Liver (tissue), 9 donors: Measurements from ENCODE around the gene GCN1. TPM values are rescaled to one million over a fixed set of nuclear protein-coding genes. Genes with fewer than 3 reads are reported as not detected.

ENCODE experiments used
- DNase-seq: peaks from one replicate; pipeline ENCODE4 v3.0.0-alpha.2; 2017; ENCODE audit warnings: low spot score
- H3K27ac ChIP-seq, 2 donors: one replicate each; pipeline ENCODE4 v1.7.0; 2013; ENCODE audit warnings: inconsistent platforms in 2 of 2, low read length in 2 of 2, control low read depth in 1 of 2, low read depth in 1 of 2, mild to moderate bottlenecking in 1 of 2
- H3K27me3 ChIP-seq, 4 donors: one replicate each; pipeline versions ENCODE4 v1.6.1 to v1.7.0; 2013; ENCODE audit warnings: low read length in 3 of 4, inconsistent platforms in 1 of 4, mild to moderate bottlenecking in 1 of 4, moderate library complexity in 1 of 4; ENCODE audit not compliant: control insufficient read depth in 4 of 4, insufficient read depth in 4 of 4
- H3K36me3 ChIP-seq, 4 donors: one replicate each; pipeline versions ENCODE4 v1.6.1 to v1.7.0; 2013; ENCODE audit warnings: low read length in 3 of 4, mild to moderate bottlenecking in 3 of 4, low read depth in 1 of 4, moderate library complexity in 1 of 4; ENCODE audit not compliant: control insufficient read depth in 4 of 4, insufficient read depth in 3 of 4
- H3K4me1 ChIP-seq, 4 donors: one replicate each; pipeline versions ENCODE4 v1.6.1 to v1.7.0; 2013; ENCODE audit warnings: low read length in 3 of 4, mild to moderate bottlenecking in 3 of 4, moderate library complexity in 1 of 4; ENCODE audit not compliant: control insufficient read depth in 4 of 4, insufficient read depth in 4 of 4
- H3K4me3 ChIP-seq, 3 donors: one replicate each; pipeline versions ENCODE4 v1.6.1 to v1.7.0; 2013; ENCODE audit warnings: low read length in 3 of 3, control low read depth in 1 of 3, low read depth in 1 of 3, mild to moderate bottlenecking in 1 of 3
- H3K9ac ChIP-seq, 2 donors: one replicate each; pipeline ENCODE4 v1.7.0; 2013; ENCODE audit warnings: low read length in 2 of 2, mild to moderate bottlenecking in 2 of 2, moderate library complexity in 2 of 2, control low read depth in 1 of 2, low read depth in 1 of 2
- H3K9me3 ChIP-seq, 4 donors: one replicate each; pipeline versions ENCODE4 v1.6.1 to v1.7.0; 2013; ENCODE audit warnings: low read length in 3 of 4; ENCODE audit not compliant: control insufficient read depth in 4 of 4
- ATF3 ChIP-seq: IDR thresholded peaks from 2 replicates; pipeline ENCODE4 v1.6.1; 2016; ENCODE audit warnings: antibody characterized with exemption
- EGR1 ChIP-seq, 2 donors: IDR thresholded peaks; 2 replicates each; pipeline ENCODE4 v1.6.1; 2016 to 2018; ENCODE audit warnings: antibody characterized with exemption in 2 of 2, low read depth in 2 of 2
- FOXA2 ChIP-seq: IDR thresholded peaks from 2 replicates; pipeline ENCODE4 v1.6.1; 2016; ENCODE audit warnings: antibody characterized with exemption
- GABPA ChIP-seq, 2 donors: IDR thresholded peaks in 1 of 2; conservative IDR thresholded peaks in 1 of 2; 2 replicates each; pipeline ENCODE4 v1.6.1; 2016; ENCODE audit warnings: antibody characterized with exemption in 2 of 2, mild to moderate bottlenecking in 1 of 2, moderate library complexity in 1 of 2
- HNF4A ChIP-seq, 2 donors: conservative IDR thresholded peaks; 2 replicates each; pipeline ENCODE4 v1.6.1; 2016; ENCODE audit warnings: antibody characterized with exemption in 2 of 2, mild to moderate bottlenecking in 2 of 2
- HNF4G ChIP-seq: IDR thresholded peaks from 2 replicates; pipeline ENCODE4 v1.6.1; 2016; ENCODE audit warnings: antibody characterized with exemption
- JUND ChIP-seq, 2 donors: IDR thresholded peaks; 2 replicates each; pipeline ENCODE4 v1.6.1; 2016; ENCODE audit warnings: antibody characterized with exemption in 2 of 2
- RAD21 ChIP-seq, 2 donors: IDR thresholded peaks; 2 replicates each; pipeline ENCODE4 v1.6.1; 2016; ENCODE audit warnings: antibody characterized with exemption in 2 of 2, mild to moderate bottlenecking in 2 of 2
- RXRA ChIP-seq, 2 donors: IDR thresholded peaks; 2 replicates each; pipeline ENCODE4 v1.6.1; 2017 to 2018; ENCODE audit warnings: antibody characterized with exemption in 2 of 2, mild to moderate bottlenecking in 1 of 2
- SP1 ChIP-seq: IDR thresholded peaks from 2 replicates; pipeline ENCODE4 v1.6.1; 2018; ENCODE audit warnings: antibody characterized with exemption, mild to moderate bottlenecking
- TAF1 ChIP-seq: conservative IDR thresholded peaks from 2 replicates; pipeline ENCODE4 v1.6.1; 2016; ENCODE audit warnings: antibody characterized with exemption, mild to moderate bottlenecking
- WGBS: extraction: QIAGEN DNeasy Blood & Tissue Kit; methylation state at CpG from one replicate; pipeline ENCODE4 v1.1.7; 2013; 5-methylcytosine and 5-hydroxymethylcytosine counted together
- polyA plus RNA-seq, 2 donors: library from polyadenylated mRNA; stranded (reverse) in 1 of 2; unstranded in 1 of 2; fragments of 200-250 nt in 1 of 2; fragments of >200 nt in 1 of 2; fragmentation: Nextera tagmentation in 1 of 2; extraction: Ambion mirVana in 1 of 2; gene quantifications; one replicate each; pipeline versions ENCODE4 v1.2.1 to v1.2.3, GENCODE V29; 2013 to 2015
- total RNA-seq, 2 donors: library from RNA; depleted of rRNA; stranded (reverse); fragments of >200 nt; gene quantifications; one replicate each; pipeline ENCODE4 v1.2.3, GENCODE V29; 2014
- TF ChIP-seq, protein P1 (sequence below): IDR thresholded peaks from 2 replicates; pipeline ENCODE4 v1.6.1; 2016; ENCODE audit warnings: antibody characterized with exemption, mild to moderate bottlenecking
- TF ChIP-seq, protein P2 (sequence below): fragments of 150-350 bp; IDR thresholded peaks from 2 replicates; pipeline ENCODE4 v1.5.1; 2017; ENCODE audit warnings: improper control_type of control experiment, low read depth, low read length; ENCODE audit not compliant: missing input control
- donor health status: healthy.
- donor health status: healthy.
- donor health status: healthy.
- donor health status: healthy.
- donor health status: healthy.

GCN1 gene
- total and polyA plus RNA-seq, 4 donors = 7.3 to 78.6 (median 25.8) TPM

GRCh38 chr12:120180975-120181374, 13.5 kb downstream of the GCN1 start:
- Histone ChIP-seq H3K27ac (no peak overlapping the region), H3K4me1 (no peaks in the 10 kb centered on the region), H3K4me3 (no peak overlapping the region), H3K9me3 (no peaks in the 10 kb centered on the region), H3K9ac (no peak overlapping the region), H3K27me3 (no peaks in the 10 kb centered on the region), H3K36me3 (peaks cover 16 to 74% (median 58%) of the 10 kb centered on the region in 4 donors)
- TF ChIP-seq EGR1 (IDR thresholded peaks at IDR 0.05; ENCODE audit: low read depth in 2 of 2) (no peak), SP1 (no peak), ATF3 (no peak), RXRA (IDR thresholded peaks at IDR 0.05) (no peak), FOXA2 (no peak)
- TF ChIP-seq, protein P1, sequence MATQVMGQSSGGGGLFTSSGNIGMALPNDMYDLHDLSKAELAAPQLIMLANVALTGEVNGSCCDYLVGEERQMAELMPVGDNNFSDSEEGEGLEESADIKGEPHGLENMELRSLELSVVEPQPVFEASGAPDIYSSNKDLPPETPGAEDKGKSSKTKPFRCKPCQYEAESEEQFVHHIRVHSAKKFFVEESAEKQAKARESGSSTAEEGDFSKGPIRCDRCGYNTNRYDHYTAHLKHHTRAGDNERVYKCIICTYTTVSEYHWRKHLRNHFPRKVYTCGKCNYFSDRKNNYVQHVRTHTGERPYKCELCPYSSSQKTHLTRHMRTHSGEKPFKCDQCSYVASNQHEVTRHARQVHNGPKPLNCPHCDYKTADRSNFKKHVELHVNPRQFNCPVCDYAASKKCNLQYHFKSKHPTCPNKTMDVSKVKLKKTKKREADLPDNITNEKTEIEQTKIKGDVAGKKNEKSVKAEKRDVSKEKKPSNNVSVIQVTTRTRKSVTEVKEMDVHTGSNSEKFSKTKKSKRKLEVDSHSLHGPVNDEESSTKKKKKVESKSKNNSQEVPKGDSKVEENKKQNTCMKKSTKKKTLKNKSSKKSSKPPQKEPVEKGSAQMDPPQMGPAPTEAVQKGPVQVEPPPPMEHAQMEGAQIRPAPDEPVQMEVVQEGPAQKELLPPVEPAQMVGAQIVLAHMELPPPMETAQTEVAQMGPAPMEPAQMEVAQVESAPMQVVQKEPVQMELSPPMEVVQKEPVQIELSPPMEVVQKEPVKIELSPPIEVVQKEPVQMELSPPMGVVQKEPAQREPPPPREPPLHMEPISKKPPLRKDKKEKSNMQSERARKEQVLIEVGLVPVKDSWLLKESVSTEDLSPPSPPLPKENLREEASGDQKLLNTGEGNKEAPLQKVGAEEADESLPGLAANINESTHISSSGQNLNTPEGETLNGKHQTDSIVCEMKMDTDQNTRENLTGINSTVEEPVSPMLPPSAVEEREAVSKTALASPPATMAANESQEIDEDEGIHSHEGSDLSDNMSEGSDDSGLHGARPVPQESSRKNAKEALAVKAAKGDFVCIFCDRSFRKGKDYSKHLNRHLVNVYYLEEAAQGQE = no peak
- DNase-seq = no peak
- 95% methylated on average over 7 of the region's 7 CpGs for WGBS

GRCh38 chr12:120175537-120175936, 19.0 kb downstream of the GCN1 start:
- no peak for DNase-seq
- H3K4me3 ChIP-seq = no peak overlapping the region
- 96% methylated on average over 11 of the region's 11 CpGs for WGBS
- no peak overlapping the region for H3K27ac ChIP-seq
- H3K9ac ChIP-seq = no peak overlapping the region
- no peaks in the 10 kb centered on the region for H3K9me3 ChIP-seq
- H3K4me1 ChIP-seq = peaks cover 0 to 2% (median 0%) of the 10 kb centered on the region in 4 donors
- H3K36me3 ChIP-seq = peaks cover 12 to 84% (median 61%) of the 10 kb centered on the region in 4 donors
- TF ChIP-seq HNF4A (conservative IDR thresholded peaks at IDR 0.05) = no peak
- no peak for TF ChIP-seq ATF3
- TF ChIP-seq EGR1 (IDR thresholded peaks at IDR 0.05; ENCODE audit: low read depth in 2 of 2) = no peak
- TF ChIP-seq RXRA (IDR thresholded peaks at IDR 0.05) = no peak
- H3K27me3 ChIP-seq = no peaks in the 10 kb centered on the region

DNA sequence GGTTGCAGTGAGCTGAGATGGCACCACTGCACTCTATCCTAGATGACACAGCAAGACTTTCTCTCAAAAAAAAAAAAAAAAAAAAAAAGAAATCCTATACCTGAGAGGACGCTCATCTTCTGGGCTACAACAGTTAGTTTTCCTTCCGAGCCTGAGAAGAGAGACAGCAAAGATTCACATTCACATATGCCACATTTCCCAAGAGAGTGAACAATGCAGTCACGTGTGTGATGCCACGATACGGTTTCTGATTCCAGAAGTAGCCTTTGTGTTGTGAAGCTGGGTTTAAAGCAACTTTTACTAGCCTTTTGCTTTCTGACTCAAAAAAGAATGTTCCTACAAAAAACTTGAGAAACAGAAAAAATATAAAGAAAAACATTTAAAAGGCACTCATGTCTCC, 19.5 kb downstream of the GCN1 start:
- no peak for TF ChIP-seq RAD21 (IDR thresholded peaks at IDR 0.05)
- no peak for TF ChIP-seq RXRA (IDR thresholded peaks at IDR 0.05)
- no peak for TF ChIP-seq TAF1
- TF ChIP-seq, protein P2, sequence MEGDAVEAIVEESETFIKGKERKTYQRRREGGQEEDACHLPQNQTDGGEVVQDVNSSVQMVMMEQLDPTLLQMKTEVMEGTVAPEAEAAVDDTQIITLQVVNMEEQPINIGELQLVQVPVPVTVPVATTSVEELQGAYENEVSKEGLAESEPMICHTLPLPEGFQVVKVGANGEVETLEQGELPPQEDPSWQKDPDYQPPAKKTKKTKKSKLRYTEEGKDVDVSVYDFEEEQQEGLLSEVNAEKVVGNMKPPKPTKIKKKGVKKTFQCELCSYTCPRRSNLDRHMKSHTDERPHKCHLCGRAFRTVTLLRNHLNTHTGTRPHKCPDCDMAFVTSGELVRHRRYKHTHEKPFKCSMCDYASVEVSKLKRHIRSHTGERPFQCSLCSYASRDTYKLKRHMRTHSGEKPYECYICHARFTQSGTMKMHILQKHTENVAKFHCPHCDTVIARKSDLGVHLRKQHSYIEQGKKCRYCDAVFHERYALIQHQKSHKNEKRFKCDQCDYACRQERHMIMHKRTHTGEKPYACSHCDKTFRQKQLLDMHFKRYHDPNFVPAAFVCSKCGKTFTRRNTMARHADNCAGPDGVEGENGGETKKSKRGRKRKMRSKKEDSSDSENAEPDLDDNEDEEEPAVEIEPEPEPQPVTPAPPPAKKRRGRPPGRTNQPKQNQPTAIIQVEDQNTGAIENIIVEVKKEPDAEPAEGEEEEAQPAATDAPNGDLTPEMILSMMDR = no peak
- TF ChIP-seq FOXA2 = no peak
- no peak for TF ChIP-seq JUND (IDR thresholded peaks at IDR 0.05)
- no peak for TF ChIP-seq HNF4G
- no peak for TF ChIP-seq GABPA (IDR thresholded peaks at IDR 0.05 in 1 of 2, conservative IDR thresholded peaks at IDR 0.05 in 1 of 2)

More for the DNA sequence above, 19.5 kb downstream of the GCN1 start:
- no peaks in the 10 kb centered on the region for H3K27me3 ChIP-seq
- H3K9ac ChIP-seq = no peak overlapping the region
- H3K4me1 ChIP-seq = peaks cover 0 to 3% (median 0%) of the 10 kb centered on the region in 4 donors
- DNase-seq = no peak
- H3K27ac ChIP-seq = no peak overlapping the region
- no peaks in the 10 kb centered on the region for H3K9me3 ChIP-seq
- no peak overlapping the region for H3K4me3 ChIP-seq
- WGBS = 96% methylated on average over 5 of the region's 5 CpGs
- peaks cover 12 to 86% (median 64%) of the 10 kb centered on the region in 4 donors for H3K36me3 ChIP-seq
